Mucosa of stomach (tissue), 1 donor: ENCODE data around the gene OLFML2B.

Source experiments
- H3K27me3 ChIP-seq: one replicate; pipeline ENCODE4 v1.7.0; 2013; ENCODE audit warnings: mild to moderate bottlenecking, low read length; ENCODE audit not compliant: control insufficient read depth, insufficient read depth
- H3K36me3 ChIP-seq: one replicate; pipeline ENCODE4 v1.7.0; 2013; ENCODE audit warnings: low read length; ENCODE audit not compliant: control insufficient read depth, insufficient read depth
- H3K4me1 ChIP-seq: one replicate; pipeline ENCODE4 v1.7.0; 2013; ENCODE audit warnings: mild to moderate bottlenecking, low read length; ENCODE audit not compliant: control insufficient read depth, insufficient read depth
- H3K4me3 ChIP-seq: one replicate; pipeline ENCODE4 v1.7.0; 2013; ENCODE audit warnings: low read length
- H3K9ac ChIP-seq: one replicate; pipeline ENCODE4 v1.7.0; 2013; ENCODE audit warnings: mild to moderate bottlenecking, low read length, moderate library complexity
- H3K9me3 ChIP-seq: one replicate; pipeline ENCODE4 v1.7.0; 2013; ENCODE audit warnings: mild to moderate bottlenecking, low read length, moderate library complexity; ENCODE audit not compliant: control insufficient read depth
- donor health status: Pancreatic carcinoma.

Gene OLFML2B

DNA sequence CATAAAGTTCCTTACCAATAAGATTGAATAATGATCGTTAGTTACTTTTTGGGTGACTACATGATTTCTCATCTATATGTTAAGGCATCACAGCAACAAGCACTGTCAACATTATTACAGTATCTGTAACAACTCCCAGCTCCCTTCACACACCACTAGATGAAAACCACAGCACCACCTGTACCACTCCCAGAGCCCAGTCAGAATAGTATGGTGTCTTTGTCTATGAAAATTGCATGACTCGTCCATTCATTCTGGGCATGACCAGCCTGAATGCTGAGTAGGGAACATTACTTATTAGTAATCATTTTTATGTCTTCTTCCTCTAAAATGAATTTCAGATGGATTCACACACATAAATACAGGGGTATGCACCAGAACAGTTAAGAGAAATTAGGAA lies 7.0 kb downstream of the OLFML2B start:
- Histone ChIP-seq H3K9ac (no peak overlapping the region), H3K27me3 (peaks cover 8% of the 10 kb centered on the region), H3K36me3 (no peaks in the 10 kb centered on the region), H3K9me3 (no peaks in the 10 kb centered on the region), H3K4me1 (no peaks in the 10 kb centered on the region), H3K4me3 (no peak overlapping the region)

- Histone ChIP-seq H3K4me1 (no peaks in the 10 kb centered on the region), H3K27me3 (peaks cover 5% of the 10 kb centered on the region), H3K36me3 (no peaks in the 10 kb centered on the region)
These were observed 8.5 kb downstream of the OLFML2B start for GRCh38 chr1:162015196-162015595.

DNA sequence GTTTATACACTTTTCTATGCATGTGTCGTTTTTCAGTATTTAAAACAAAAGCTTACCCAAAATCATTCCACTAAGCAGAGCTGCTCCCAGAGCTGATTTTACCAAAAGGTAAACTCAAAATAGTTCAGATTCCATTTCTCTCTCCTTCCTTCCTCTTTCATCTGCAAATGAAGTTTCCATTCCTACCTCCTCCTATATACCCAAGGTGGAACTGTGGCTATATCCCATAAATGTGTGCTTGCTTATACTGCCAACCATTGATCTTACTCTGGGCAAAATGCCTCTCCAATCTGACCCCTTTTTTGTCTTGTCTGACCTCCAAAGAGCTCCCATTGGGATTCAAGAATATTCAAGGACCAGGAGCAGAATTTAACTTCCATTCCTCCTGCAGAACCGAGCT lies 9.5 kb downstream of the OLFML2B start:
- Histone ChIP-seq H3K9me3 (no peaks in the 10 kb centered on the region), H3K4me1 (no peaks in the 10 kb centered on the region), H3K9ac (no peak overlapping the region), H3K4me3 (no peak overlapping the region), H3K36me3 (no peaks in the 10 kb centered on the region), H3K27me3 (peaks cover 5% of the 10 kb centered on the region)

More at GRCh38 chr1:162015196-162015595, 8.5 kb downstream of the OLFML2B start:
- no peaks in the 10 kb centered on the region for H3K9me3 ChIP-seq
- no peak overlapping the region for H3K4me3 ChIP-seq
- H3K9ac ChIP-seq, result no peak overlapping the region

- H3K9ac ChIP-seq, result no peak overlapping the region
- H3K27me3 ChIP-seq, result peaks cover 5% of the 10 kb centered on the region
- no peaks in the 10 kb centered on the region for H3K9me3 ChIP-seq
- no peaks in the 10 kb centered on the region for H3K4me1 ChIP-seq
- H3K4me3 ChIP-seq, result no peak overlapping the region
- no peaks in the 10 kb centered on the region for H3K36me3 ChIP-seq
These were observed 10.4 kb downstream of the OLFML2B start for GRCh38 chr1:162013289-162013688.

DNA sequence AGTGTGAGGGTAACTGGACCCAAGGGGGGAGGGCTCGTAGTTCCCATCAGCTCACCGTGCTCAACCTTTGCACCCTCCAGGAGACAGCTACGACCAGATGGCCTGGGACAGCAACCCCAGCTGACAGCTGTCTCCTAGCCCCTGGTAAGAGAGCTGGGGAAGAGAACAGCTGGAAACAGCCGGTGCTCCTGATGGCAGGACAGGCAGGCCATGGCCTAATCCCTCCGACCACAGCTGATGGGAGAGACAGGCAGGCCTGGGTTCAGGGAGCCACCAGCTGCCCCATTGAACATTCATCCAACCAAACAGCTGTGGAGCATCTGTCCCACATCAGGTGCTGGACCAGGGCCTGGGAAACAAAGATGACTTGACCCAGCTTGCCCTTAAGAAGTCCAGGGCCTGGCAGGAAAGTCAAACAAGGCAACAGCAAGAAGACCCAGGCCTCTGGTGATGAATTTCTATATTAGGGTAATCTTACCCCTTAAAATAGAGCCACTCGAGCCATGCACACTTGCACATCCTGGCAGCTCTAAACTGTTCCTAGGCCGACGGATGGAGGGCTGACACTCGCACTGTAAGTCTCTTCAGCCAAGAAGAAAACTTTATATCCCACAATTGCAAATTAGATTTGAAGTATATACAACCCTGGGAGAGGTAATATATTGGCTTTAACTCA lies 12.2 kb downstream of the OLFML2B start:
- peaks cover 5% of the 10 kb centered on the region for H3K27me3 ChIP-seq
- H3K4me1 ChIP-seq, result no peaks in the 10 kb centered on the region
- no peak overlapping the region for H3K9ac ChIP-seq
- no peaks in the 10 kb centered on the region for H3K36me3 ChIP-seq
- H3K4me3 ChIP-seq, result no peak overlapping the region
- no peaks in the 10 kb centered on the region for H3K9me3 ChIP-seq

DNA sequence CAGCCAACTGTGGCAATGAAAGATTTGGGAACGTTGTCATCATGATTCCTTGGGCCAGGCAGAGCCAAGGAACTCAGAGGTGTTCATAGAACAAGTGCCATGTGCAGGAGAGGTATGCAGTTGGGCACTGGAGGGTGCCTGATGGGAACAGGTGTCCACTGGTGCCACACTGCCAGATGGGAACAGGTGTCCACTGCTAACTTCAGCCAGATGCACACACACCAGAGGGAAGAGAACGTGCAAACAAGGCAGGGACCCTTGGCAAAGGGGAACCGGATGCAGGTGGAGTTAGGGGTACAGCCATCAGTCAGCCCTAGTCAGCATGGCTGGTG lies 13.5 kb downstream of the OLFML2B start:
- Histone ChIP-seq H3K9me3 (no peaks in the 10 kb centered on the region), H3K4me3 (no peak overlapping the region), H3K27me3 (peaks cover 5% of the 10 kb centered on the region), H3K4me1 (no peaks in the 10 kb centered on the region), H3K9ac (no peak overlapping the region), H3K36me3 (no peaks in the 10 kb centered on the region)

DNA sequence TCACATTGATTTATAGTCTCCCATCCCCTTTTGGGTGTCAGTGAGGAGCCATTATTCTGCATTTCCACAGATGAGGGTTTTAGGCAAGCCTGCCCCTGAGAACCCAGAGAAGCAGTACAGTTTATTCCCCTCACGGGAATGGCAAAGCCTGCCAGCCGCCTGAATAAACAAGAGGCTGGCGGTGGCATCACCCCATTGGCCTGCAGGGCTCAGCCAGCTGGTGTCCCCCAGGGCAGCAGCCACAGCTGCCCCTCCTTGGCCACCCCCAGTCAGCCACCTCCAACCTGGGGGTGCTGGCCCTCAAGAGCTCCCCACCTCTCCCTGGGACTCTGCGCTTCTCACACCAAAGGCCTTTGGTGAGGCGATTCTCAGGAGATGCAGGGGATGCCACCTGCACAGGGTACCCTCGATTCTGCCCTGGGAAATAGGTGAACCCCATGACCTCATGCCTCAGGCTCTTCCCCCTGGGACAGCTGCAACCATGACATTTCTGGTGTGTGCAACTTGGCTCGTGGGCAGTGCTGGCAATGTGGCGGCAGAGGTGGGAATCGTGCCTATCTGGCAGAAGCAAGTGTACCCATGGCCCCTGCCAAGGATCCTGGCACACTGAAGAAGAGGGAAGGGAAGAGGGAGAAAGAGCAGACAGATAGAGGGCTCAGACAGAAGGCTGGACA lies 14.0 kb downstream of the OLFML2B start:
- Histone ChIP-seq H3K9ac (no peak overlapping the region), H3K4me1 (no peaks in the 10 kb centered on the region), H3K36me3 (no peaks in the 10 kb centered on the region), H3K9me3 (no peaks in the 10 kb centered on the region), H3K27me3 (peaks cover 5% of the 10 kb centered on the region), H3K4me3 (no peak overlapping the region)

- Histone ChIP-seq H3K9ac (no peak overlapping the region), H3K9me3 (no peaks in the 10 kb centered on the region), H3K4me3 (no peak overlapping the region), H3K36me3 (no peaks in the 10 kb centered on the region), H3K27me3 (no peaks in the 10 kb centered on the region), H3K4me1 (no peaks in the 10 kb centered on the region)
These were observed 14.9 kb downstream of the OLFML2B start for GRCh38 chr1:162008799-162009198.

GRCh38 chr1:162007466-162007865 lies 16.2 kb downstream of the OLFML2B start:
- Histone ChIP-seq H3K9me3 (no peaks in the 10 kb centered on the region), H3K9ac (no peak overlapping the region), H3K4me1 (no peaks in the 10 kb centered on the region), H3K36me3 (no peaks in the 10 kb centered on the region), H3K27me3 (no peaks in the 10 kb centered on the region), H3K4me3 (no peak overlapping the region)

GRCh38 chr1:162006081-162006480 lies 17.6 kb downstream of the OLFML2B start:
- Histone ChIP-seq H3K9ac (no peak overlapping the region), H3K4me1 (no peaks in the 10 kb centered on the region), H3K27me3 (no peaks in the 10 kb centered on the region), H3K9me3 (no peaks in the 10 kb centered on the region), H3K36me3 (no peaks in the 10 kb centered on the region), H3K4me3 (no peak overlapping the region)

GRCh38 chr1:162004441-162004950 lies 19.2 kb downstream of the OLFML2B start:
- H3K9ac ChIP-seq, result no peak overlapping the region
- H3K4me3 ChIP-seq, result no peak overlapping the region
- H3K36me3 ChIP-seq, result no peaks in the 10 kb centered on the region
- H3K27me3 ChIP-seq, result no peaks in the 10 kb centered on the region
- H3K9me3 ChIP-seq, result no peaks in the 10 kb centered on the region
- H3K4me1 ChIP-seq, result no peaks in the 10 kb centered on the region

GRCh38 chr1:162003830-162004215 lies 19.8 kb downstream of the OLFML2B start:
- H3K4me1 ChIP-seq, result no peaks in the 10 kb centered on the region
- no peaks in the 10 kb centered on the region for H3K36me3 ChIP-seq
- no peak overlapping the region for H3K4me3 ChIP-seq
- H3K9me3 ChIP-seq, result no peaks in the 10 kb centered on the region
- H3K9ac ChIP-seq, result no peak overlapping the region
- no peaks in the 10 kb centered on the region for H3K27me3 ChIP-seq
